Measurements from ENCODE around the gene TMEM127. TPM values are rescaled to one million over a fixed set of nuclear protein-coding genes. Genes with fewer than 3 reads are reported as not detected.
A peak's percentile ranks its signal among the peaks of the same experiment; 100 is the strongest.
"Not testable (repeated sequence)": the region's sequence is repeated elsewhere in the genome, so short reads cannot be mapped to it uniquely, and the experiment has no call there.

TMEM127 gene
- total RNA-seq, 1 donor from 2014 or later, result 12.1 TPM

GRCh38 chr2:96238266-96238665 is 27.5 kb downstream of the TMEM127 start:
- Histone ChIP-seq H3K36me3 (ENCODE audit: control insufficient read depth, insufficient read depth, low read length) (no peaks in the 10 kb centered on the region), H3K27me3 (ENCODE audit: control insufficient read depth, insufficient read depth, low read length) (no peaks in the 10 kb centered on the region), H3K4me3 (ENCODE audit: low read depth, low read length) (no peak overlapping the region)
- TF ChIP-seq, protein P1, sequence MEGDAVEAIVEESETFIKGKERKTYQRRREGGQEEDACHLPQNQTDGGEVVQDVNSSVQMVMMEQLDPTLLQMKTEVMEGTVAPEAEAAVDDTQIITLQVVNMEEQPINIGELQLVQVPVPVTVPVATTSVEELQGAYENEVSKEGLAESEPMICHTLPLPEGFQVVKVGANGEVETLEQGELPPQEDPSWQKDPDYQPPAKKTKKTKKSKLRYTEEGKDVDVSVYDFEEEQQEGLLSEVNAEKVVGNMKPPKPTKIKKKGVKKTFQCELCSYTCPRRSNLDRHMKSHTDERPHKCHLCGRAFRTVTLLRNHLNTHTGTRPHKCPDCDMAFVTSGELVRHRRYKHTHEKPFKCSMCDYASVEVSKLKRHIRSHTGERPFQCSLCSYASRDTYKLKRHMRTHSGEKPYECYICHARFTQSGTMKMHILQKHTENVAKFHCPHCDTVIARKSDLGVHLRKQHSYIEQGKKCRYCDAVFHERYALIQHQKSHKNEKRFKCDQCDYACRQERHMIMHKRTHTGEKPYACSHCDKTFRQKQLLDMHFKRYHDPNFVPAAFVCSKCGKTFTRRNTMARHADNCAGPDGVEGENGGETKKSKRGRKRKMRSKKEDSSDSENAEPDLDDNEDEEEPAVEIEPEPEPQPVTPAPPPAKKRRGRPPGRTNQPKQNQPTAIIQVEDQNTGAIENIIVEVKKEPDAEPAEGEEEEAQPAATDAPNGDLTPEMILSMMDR (IDR thresholded peaks at IDR 0.05; ENCODE audit: insufficient read depth, low read length, severe bottlenecking), result no peak
- FAIRE-seq, result no peak
- no peak for DNase-seq (ENCODE audit: low read depth)

DNA sequence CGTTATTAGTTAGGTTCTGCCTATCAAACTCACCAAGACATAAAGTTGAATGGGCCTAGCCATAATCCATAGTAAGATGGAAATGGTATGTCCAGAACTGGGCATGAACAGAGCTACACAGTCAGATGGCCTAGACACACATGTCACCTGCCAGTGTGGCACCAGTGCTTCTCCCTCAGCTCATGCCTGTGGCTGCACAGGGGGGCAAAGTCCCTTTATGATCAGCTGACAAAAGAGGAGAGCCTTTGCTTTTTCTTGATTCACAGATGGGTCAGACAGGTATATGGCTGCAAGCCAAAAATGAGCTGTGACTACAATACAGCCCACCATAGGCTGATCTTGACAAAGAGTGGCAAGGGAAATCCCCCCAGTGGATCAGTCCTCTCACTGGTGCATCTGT is 28.9 kb downstream of the TMEM127 start:
- Histone ChIP-seq H3K27me3 (ENCODE audit: control insufficient read depth, insufficient read depth, low read length) (no peaks in the 10 kb centered on the region), H3K36me3 (ENCODE audit: control insufficient read depth, insufficient read depth, low read length) (no peaks in the 10 kb centered on the region), H3K4me3 (ENCODE audit: low read depth, low read length) (no peak overlapping the region)
- FAIRE-seq (no peak), DNase-seq (ENCODE audit: low read depth) (no peak)
- TF ChIP-seq, protein P1 (IDR thresholded peaks at IDR 0.05; ENCODE audit: insufficient read depth, low read length, severe bottlenecking), result no peak

DNA sequence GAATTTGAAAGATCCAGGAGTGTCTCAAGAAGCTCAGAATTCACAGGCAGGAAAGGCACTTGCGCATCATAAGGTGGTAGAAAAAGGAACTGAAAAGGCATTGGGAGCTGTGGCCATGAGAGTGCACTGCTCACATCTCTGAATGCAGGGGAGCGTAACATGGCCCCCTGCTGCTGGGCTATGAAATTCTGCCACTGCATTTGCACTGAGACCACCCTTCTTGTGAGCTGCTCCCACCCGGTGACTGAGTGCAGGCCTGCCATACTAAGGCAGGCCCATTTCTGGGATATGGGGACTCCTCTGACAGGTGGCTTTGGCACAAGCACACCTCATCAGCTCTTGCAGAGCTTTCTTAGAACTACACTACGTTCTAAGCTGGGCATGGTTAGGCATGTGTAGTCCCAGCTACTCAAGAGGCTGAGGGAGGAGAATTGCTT is 31.9 kb downstream of the TMEM127 start:
- FAIRE-seq (no peak), DNase-seq (ENCODE audit: low read depth) (no peak)
- Histone ChIP-seq H3K4me3 (ENCODE audit: low read depth, low read length) (no peak overlapping the region), H3K27me3 (ENCODE audit: control insufficient read depth, insufficient read depth, low read length) (no peaks in the 10 kb centered on the region), H3K36me3 (ENCODE audit: control insufficient read depth, insufficient read depth, low read length) (no peaks in the 10 kb centered on the region)
- TF ChIP-seq, protein P1 (IDR thresholded peaks at IDR 0.05; ENCODE audit: insufficient read depth, low read length, severe bottlenecking), result no peak

- Histone ChIP-seq H3K4me3 (ENCODE audit: low read depth, low read length) (no peak overlapping the region), H3K36me3 (ENCODE audit: control insufficient read depth, insufficient read depth, low read length) (no peaks in the 10 kb centered on the region), H3K27me3 (ENCODE audit: control insufficient read depth, insufficient read depth, low read length) (no peaks in the 10 kb centered on the region)
- TF ChIP-seq, protein P1 (IDR thresholded peaks at IDR 0.05; ENCODE audit: insufficient read depth, low read length, severe bottlenecking), result no peak
- FAIRE-seq (no peak), DNase-seq (ENCODE audit: low read depth) (no peak)
These were observed 32.4 kb downstream of the TMEM127 start for GRCh38 chr2:96233436-96233835.

DNA sequence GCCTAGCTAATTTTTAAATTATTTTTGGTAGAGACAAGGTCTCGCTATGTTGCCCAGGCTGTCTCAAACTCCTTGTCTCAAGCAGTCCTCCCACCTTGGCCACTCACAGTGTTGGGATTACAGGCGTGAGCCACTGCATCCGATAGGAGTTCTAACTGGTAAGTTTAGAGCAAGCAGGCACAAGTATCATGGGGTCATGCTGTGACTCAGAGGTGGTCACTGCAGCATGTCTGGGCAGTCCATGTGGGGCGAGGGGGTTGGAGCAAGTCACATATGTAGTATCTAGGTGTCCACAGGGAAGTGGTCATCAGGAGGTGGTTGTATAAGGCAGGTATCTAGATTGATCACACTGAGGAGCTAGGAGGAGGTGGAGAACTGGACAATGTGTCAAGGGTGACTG is 34.5 kb downstream of the TMEM127 start:
- Histone ChIP-seq H3K36me3 (ENCODE audit: control insufficient read depth, insufficient read depth, low read length) (no peaks in the 10 kb centered on the region), H3K4me3 (ENCODE audit: low read depth, low read length) (no peak overlapping the region)
- TF ChIP-seq, protein P1 (IDR thresholded peaks at IDR 0.05; ENCODE audit: insufficient read depth, low read length, severe bottlenecking), result no peak

GRCh38 chr2:96225016-96225533 is 40.7 kb downstream of the TMEM127 start:
- TF ChIP-seq, protein P1 (IDR thresholded peaks at IDR 0.05; ENCODE audit: insufficient read depth, low read length, severe bottlenecking), result no peak

More for the DNA sequence above, 34.5 kb downstream of the TMEM127 start:
- H3K27me3 ChIP-seq (ENCODE audit: control insufficient read depth, insufficient read depth, low read length), result no peaks in the 10 kb centered on the region
- FAIRE-seq, result no peak
- DNase-seq (ENCODE audit: low read depth), result peak; percentile 58

GRCh38 chr2:96221106-96221505 is 44.7 kb downstream of the TMEM127 start:
- not testable (repeated sequence) for FAIRE-seq; DNase-seq (ENCODE audit: low read depth)

More at GRCh38 chr2:96225016-96225533, 40.7 kb downstream of the TMEM127 start:
- no peaks in the 10 kb centered on the region for H3K36me3 ChIP-seq (ENCODE audit: control insufficient read depth, insufficient read depth, low read length)
- DNase-seq (ENCODE audit: low read depth) (no peak), FAIRE-seq (no peak)
- no peaks in the 10 kb centered on the region for H3K27me3 ChIP-seq (ENCODE audit: control insufficient read depth, insufficient read depth, low read length)
- no peak overlapping the region for H3K4me3 ChIP-seq (ENCODE audit: low read depth, low read length)

DNA sequence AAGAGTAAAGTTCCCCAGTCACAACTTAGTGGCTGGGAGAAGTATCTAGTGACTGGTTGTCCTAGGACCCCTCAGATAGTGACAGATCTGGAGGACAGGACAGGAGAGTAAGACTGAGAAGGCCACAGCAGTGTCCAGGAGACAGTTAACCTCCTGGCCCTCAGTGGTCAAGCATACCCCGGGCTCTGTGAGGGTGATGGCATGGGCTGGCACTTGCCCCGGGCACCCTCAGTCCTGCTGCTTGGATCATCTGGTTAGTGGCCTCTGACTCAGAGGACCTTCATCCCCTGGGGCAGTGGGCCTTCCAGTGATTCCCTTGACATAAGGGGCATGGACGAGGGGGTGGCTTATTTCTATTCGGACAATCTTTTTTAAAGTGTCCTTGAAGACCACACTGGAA is 45.8 kb downstream of the TMEM127 start:
- not testable (repeated sequence) for H3K36me3 ChIP-seq (ENCODE audit: control insufficient read depth, insufficient read depth, low read length); H3K4me3 ChIP-seq (ENCODE audit: low read depth, low read length); FAIRE-seq; DNase-seq (ENCODE audit: low read depth); H3K27me3 ChIP-seq (ENCODE audit: control insufficient read depth, insufficient read depth, low read length)

More at GRCh38 chr2:96221106-96221505, 44.7 kb downstream of the TMEM127 start:
- not testable (repeated sequence) for H3K27me3 ChIP-seq (ENCODE audit: control insufficient read depth, insufficient read depth, low read length); H3K4me3 ChIP-seq (ENCODE audit: low read depth, low read length); H3K36me3 ChIP-seq (ENCODE audit: control insufficient read depth, insufficient read depth, low read length)
